Activated naive CD4-positive, alpha-beta T cell treated with anti-CD3 and anti-CD28 coated beads, Interleukin-2, amount 50 U/mL, for 16 hours (primary cell): Measurements from ENCODE around the gene EDA.

Experiments
- DNase-seq: peaks from one replicate; pipeline ENCODE4 v3.0.0-alpha.2; 2020

EDA gene

GRCh38 chrX:70084592-70085240 lies 468.8 kb downstream of the EDA start:
- DNase-seq: no peak

- no peak for DNase-seq
Observed at GRCh38 chrX:70087857-70088630, 472.1 kb downstream of the EDA start.

- DNase-seq: no peak
Observed at GRCh38 chrX:70088751-70089150, 472.8 kb downstream of the EDA start.
